GM12878 (cell line): Measurements from ENCODE around the gene ASH1L. TPM values are rescaled to one million over a fixed set of nuclear protein-coding genes. Genes with fewer than 3 reads are reported as not detected.

ENCODE experiments used
- ATAC-seq: fragments of 200-7000 bp; cut with Tn5 transposase; 3 replicates; pipeline ENCODE4 v1.9.1; 2020; ENCODE audit warnings: mild to moderate bottlenecking, moderate library complexity
- BruUV-seq: library from RNA; stranded (reverse); fragments of 400-500 nt; replicated peaks from 2 replicates; lab custom pipeline; 2021; lab: Mats Ljungman, UMichigan
- CTCF ChIA-PET: fragments of 300-600 bp; sonication (Branson Sonifier 250); formaldehyde crosslinking; extraction: SDS; loops from one replicate; lab custom pipeline; 2021; ENCODE audit warnings: inconsistent platforms; lab: Yijun Ruan, JAX
- POLR2A ChIA-PET: fragments of 350-600 bp; formaldehyde crosslinking; extraction: SDS; loops from one replicate; lab custom pipeline; 2021; ENCODE audit warnings: inconsistent platforms; lab: Charles Lee
- RAD21 ChIA-PET: fragments of 300-600 bp; sonication (Branson Sonifier 250); formaldehyde crosslinking; loops from one replicate; lab custom pipeline; 2023; ENCODE audit warnings: antibody characterized with exemption; ENCODE audit not compliant: unreplicated experiment; lab: Charles Lee
- SMC1A ChIA-PET: fragments of 300-600 bp; sonication (Branson Sonifier 250); formaldehyde crosslinking; loops from one replicate; lab custom pipeline; 2023; ENCODE audit not compliant: unreplicated experiment, uncharacterized antibody; lab: Charles Lee
- DNase-seq: peaks from one replicate; pipeline ENCODE4 v3.0.0-alpha.2; 2011; ENCODE audit warnings: low read depth, low spot score
- FAIRE-seq: peaks from 3 replicates; lab custom pipeline; 2011; peaks lifted over from hg19 to GRCh38; lab: Jason Lieb, UNC
- H2AFZ ChIP-seq: 2 replicates; pipeline ENCODE4 v1.6.0; 2011; ENCODE audit warnings: low read depth, low read length, control low read depth; ENCODE audit not compliant: control insufficient read depth
- H3K27ac ChIP-seq: 2 replicates; pipeline ENCODE4 v1.5.1; 2011; ENCODE audit warnings: control low read depth; ENCODE audit not compliant: control insufficient read depth, insufficient read depth
- H3K27me3 ChIP-seq, 2 experiments: replicated peaks in 1 of 2; 2 replicates each; pipeline versions ENCODE4 v1.6.0 to v1.6.1; 2011; ENCODE audit warnings: low read length in 1 of 2; ENCODE audit not compliant: control insufficient read depth in 2 of 2, insufficient read depth in 2 of 2
- H3K36me3 ChIP-seq, 2 experiments: 2 replicates each; pipeline ENCODE4 v1.5.1; 2011; ENCODE audit warnings: low read length in 1 of 2; ENCODE audit not compliant: control insufficient read depth in 2 of 2, insufficient read depth in 2 of 2
- H3K4me1 ChIP-seq: 2 replicates; pipeline ENCODE4 v1.6.1; 2011; ENCODE audit warnings: mild to moderate bottlenecking, low read length, moderate library complexity, mixed read lengths; ENCODE audit not compliant: control insufficient read depth, insufficient read depth
- H3K4me2 ChIP-seq: 2 replicates; pipeline ENCODE4 v1.6.0; 2011; ENCODE audit warnings: control low read depth; ENCODE audit not compliant: control insufficient read depth, insufficient read depth
- H3K4me3 ChIP-seq: fragments of 200-600 bp; sonication (generic); 2 replicates; pipeline ENCODE4 v1.5.1; 2016
- H3K79me2 ChIP-seq: 2 replicates; pipeline ENCODE4 v1.6.0; 2011; ENCODE audit warnings: low read length; ENCODE audit not compliant: control insufficient read depth, insufficient read depth
- H3K9ac ChIP-seq: 2 replicates; pipeline ENCODE4 v1.8.0; 2011; ENCODE audit warnings: low read length, control low read depth, mixed read lengths; ENCODE audit not compliant: control insufficient read depth, insufficient read depth
- H3K9me3 ChIP-seq: replicated peaks from 3 replicates; pipeline ENCODE4 v1.5.1; 2011; ENCODE audit warnings: mild to moderate bottlenecking, low read length; ENCODE audit not compliant: control insufficient read depth, insufficient read depth
- H4K20me1 ChIP-seq: 2 replicates; pipeline ENCODE4 v1.6.0; 2011; ENCODE audit not compliant: control insufficient read depth, insufficient read depth
- MLLT1 ChIP-seq: fragments of 450-650 bp; IDR thresholded peaks from 2 replicates; pipeline ENCODE4 v1.6.1; 2016; ENCODE audit warnings: mild to moderate bottlenecking
- SUZ12 ChIP-seq: fragments of 200-600 bp; sonication (generic); IDR thresholded peaks from one replicate; pipeline ENCODE4 v1.6.1; 2018; ENCODE audit warnings: antibody characterized with exemption, mild to moderate bottlenecking; ENCODE audit not compliant: unreplicated experiment
- ZBTB33 ChIP-seq: fragments of 450-650 bp; IDR thresholded peaks from 2 replicates; pipeline ENCODE4 v1.6.1; 2017; ENCODE audit warnings: mild to moderate bottlenecking
- WGBS: methylation state at CpG from one replicate; pipeline ENCODE4 v1.1.6; 2016; ENCODE audit warnings: low lambda C conversion rate; ENCODE audit not compliant: insufficient replicate concordance, insufficient coverage; ENCODE audit errors: missing lambda C conversion rate; 5-methylcytosine and 5-hydroxymethylcytosine counted together
- in situ Hi-C: fragments of 300-500 bp; cut with MboI; formaldehyde crosslinking; loops from 9 replicates; pipeline ENCODE4 v1.14.3; 2018; ENCODE audit warnings: mixed read lengths
- intact Hi-C: fragments of 100-400 bp; cut with micrococcal nuclease; formaldehyde crosslinking; loops from one replicate; pipeline ENCODE4 v1.14.2; 2022; ENCODE audit not compliant: unreplicated experiment
- polyA plus RNA-seq, 11 experiments: library from polyadenylated mRNA; depleted of rRNA in 4 of 11; unstranded in 6 of 11; stranded (reverse) in 5 of 11; fragments of >200 nt; fragmentation: Nextera tagmentation in 4 of 11; fragmentation: Illumina TruSeq in 1 of 11; extraction: Ambion mirVana in 4 of 11; extraction: Trizol in 1 of 11; gene quantifications; 1 replicate in 1 of 11; 2 replicates in 10 of 11; pipeline versions ENCODE4 v1.2.1 to v1.2.3, GENCODE V29; 2011 to 2016; ENCODE audit warnings: inconsistent platforms in 2 of 11, missing spikeins in 2 of 11, low read depth in 1 of 11
- total RNA-seq, 4 experiments: library from RNA; depleted of rRNA in 3 of 4; stranded (reverse); fragments of >200 nt in 3 of 4; fragmentation: Illumina TruSeq in 1 of 4; extraction: Trizol in 1 of 4; gene quantifications; 2 replicates each; pipeline versions ENCODE4 v1.2.1 to v1.2.3, GENCODE V29; 2013 to 2021

The ASH1L gene
- total and polyA plus RNA-seq, 10 of the 15 experiments (the other 5 are each of a cell fraction or from before 2014, with no cell fraction given) = 1.7 to 23.9 (median 16.6) TPM

DNA sequence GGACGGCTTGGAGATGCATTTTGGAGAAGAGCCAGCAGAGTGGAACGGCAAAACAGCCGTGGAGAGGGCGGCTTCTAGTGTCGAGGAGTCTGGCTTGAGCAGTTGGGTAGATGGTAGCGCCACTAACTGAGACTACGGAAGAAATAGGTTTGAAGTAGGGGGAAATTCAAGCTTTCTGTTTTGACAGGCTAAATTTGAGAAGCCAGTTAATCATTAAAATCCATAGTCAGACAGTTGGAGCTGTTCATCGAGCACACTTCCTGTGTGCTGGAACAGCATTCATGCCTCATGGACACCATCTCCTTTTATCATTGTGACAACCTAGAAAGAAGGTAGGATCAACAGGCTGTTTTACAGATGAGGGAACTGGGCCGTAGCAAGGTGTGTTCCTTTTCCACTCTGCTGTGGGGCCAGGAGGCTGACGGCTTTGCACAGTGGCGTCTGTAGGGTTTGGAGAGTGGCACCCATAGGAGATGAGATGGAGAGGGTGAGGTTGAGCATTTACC lies 258.0 kb downstream of the ASH1L start:
- no peak overlapping the region for H2AFZ ChIP-seq
- CTCF ChIA-PET = interaction anchor here (0.6 to 5.3 kb wide), 7 partner anchors 12 to 151 kb away, joined by 3 to 74 read pairs (median 4); partner anchors contain the start of genes HCN3 and RUSC1

More for the DNA sequence above, 258.0 kb downstream of the ASH1L start:
- RAD21 ChIA-PET = interaction anchor here (1.1 to 4.8 kb wide), 5 partner anchors 18 to 80 kb away, joined by 3 to 44 read pairs (median 4); partner anchors contain the start of gene CLK2
- Histone ChIP-seq H3K4me2 (no peak overlapping the region), H3K9ac (no peak overlapping the region), H3K27me3 (no peaks in the 10 kb centered on the region), H3K9me3 (no peaks in the 10 kb centered on the region), H3K4me1 (peaks cover 3% of the 10 kb centered on the region; the same call in 1 of the 2 replicates), H3K27ac (no peak overlapping the region), H3K79me2 (peaks cover 10% of the 10 kb centered on the region), H4K20me1 (no peaks in the 10 kb centered on the region), H3K36me3 (no peaks in the 10 kb centered on the region), H3K4me3 (no peak overlapping the region)
- FAIRE-seq (no peak), ATAC-seq (no peak), DNase-seq (no peak)
- peak; percentile 84 for TF ChIP-seq ZBTB33
- TF ChIP-seq SUZ12 = no peak
- peak; percentile 97 for TF ChIP-seq MLLT1
- BruUV-seq = no TSS peak
- POLR2A ChIA-PET = interaction anchor here (0.6 to 4.4 kb wide), 11 partner anchors 8 to 501 kb away, joined by 3 to 41 read pairs (median 4); partner anchors contain the start of gene CLK2
- intact Hi-C loops (no loop called here), in situ Hi-C loops (no loop called here)
- SMC1A ChIA-PET = interaction anchor here (0.6 to 5.8 kb wide), 4 partner anchors 14 to 63 kb away, joined by 3 to 44 read pairs (median 4); partner anchors contain the start of gene CLK2
- 77% methylated on average over 11 of the region's 11 CpGs for WGBS
